WI38 (cell line): ENCODE data around the gene C2orf81.

Experiments used
- H3K4me3 ChIP-seq: 2 replicates; pipeline ENCODE4 v1.5.1; 2011; ENCODE audit warnings: low read depth, mild to moderate bottlenecking, control low read depth, low read length
- TF ChIP-seq, protein P1 (sequence below): IDR thresholded peaks from 2 replicates; pipeline ENCODE4 v1.5.1; 2012; ENCODE audit warnings: low read depth, mild to moderate bottlenecking, control low read depth, low read length

C2orf81 gene

GRCh38 chr2:74430502-74430901 lies 9.1 kb upstream of the C2orf81 start:
- TF ChIP-seq, protein P1, sequence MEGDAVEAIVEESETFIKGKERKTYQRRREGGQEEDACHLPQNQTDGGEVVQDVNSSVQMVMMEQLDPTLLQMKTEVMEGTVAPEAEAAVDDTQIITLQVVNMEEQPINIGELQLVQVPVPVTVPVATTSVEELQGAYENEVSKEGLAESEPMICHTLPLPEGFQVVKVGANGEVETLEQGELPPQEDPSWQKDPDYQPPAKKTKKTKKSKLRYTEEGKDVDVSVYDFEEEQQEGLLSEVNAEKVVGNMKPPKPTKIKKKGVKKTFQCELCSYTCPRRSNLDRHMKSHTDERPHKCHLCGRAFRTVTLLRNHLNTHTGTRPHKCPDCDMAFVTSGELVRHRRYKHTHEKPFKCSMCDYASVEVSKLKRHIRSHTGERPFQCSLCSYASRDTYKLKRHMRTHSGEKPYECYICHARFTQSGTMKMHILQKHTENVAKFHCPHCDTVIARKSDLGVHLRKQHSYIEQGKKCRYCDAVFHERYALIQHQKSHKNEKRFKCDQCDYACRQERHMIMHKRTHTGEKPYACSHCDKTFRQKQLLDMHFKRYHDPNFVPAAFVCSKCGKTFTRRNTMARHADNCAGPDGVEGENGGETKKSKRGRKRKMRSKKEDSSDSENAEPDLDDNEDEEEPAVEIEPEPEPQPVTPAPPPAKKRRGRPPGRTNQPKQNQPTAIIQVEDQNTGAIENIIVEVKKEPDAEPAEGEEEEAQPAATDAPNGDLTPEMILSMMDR, result no peak

GRCh38 chr2:74429487-74430451 lies 8.3 kb upstream of the C2orf81 start:
- H3K4me3 ChIP-seq, result no peak overlapping the region
- TF ChIP-seq, protein P1, result no peak

More at GRCh38 chr2:74430502-74430901, 9.1 kb upstream of the C2orf81 start:
- no peak overlapping the region for H3K4me3 ChIP-seq

DNA sequence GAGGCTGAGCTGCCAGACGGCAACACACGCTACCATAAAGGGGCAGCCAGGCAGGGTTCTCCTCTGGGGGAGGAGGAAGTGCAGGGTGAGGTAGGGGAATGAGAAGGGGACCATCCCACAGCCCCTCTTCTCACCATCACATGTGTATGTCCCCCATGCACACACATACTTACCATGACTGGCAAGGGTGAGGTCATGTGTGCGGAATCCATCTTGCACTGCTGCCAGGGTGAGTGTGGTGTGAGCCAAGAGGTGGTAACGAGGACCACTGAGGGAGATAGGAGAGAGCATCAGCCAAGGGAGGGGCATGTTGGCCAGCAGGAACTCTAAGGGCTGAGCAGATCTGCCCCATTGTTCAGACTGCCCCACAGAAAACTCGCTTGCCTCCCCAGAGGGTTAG lies 7.3 kb upstream of the C2orf81 start:
- H3K4me3 ChIP-seq, result no peak overlapping the region
- TF ChIP-seq, protein P1, result no peak

GRCh38 chr2:74427551-74427950 lies 6.1 kb upstream of the C2orf81 start:
- no peak overlapping the region for H3K4me3 ChIP-seq
- TF ChIP-seq, protein P1, result no peak

DNA sequence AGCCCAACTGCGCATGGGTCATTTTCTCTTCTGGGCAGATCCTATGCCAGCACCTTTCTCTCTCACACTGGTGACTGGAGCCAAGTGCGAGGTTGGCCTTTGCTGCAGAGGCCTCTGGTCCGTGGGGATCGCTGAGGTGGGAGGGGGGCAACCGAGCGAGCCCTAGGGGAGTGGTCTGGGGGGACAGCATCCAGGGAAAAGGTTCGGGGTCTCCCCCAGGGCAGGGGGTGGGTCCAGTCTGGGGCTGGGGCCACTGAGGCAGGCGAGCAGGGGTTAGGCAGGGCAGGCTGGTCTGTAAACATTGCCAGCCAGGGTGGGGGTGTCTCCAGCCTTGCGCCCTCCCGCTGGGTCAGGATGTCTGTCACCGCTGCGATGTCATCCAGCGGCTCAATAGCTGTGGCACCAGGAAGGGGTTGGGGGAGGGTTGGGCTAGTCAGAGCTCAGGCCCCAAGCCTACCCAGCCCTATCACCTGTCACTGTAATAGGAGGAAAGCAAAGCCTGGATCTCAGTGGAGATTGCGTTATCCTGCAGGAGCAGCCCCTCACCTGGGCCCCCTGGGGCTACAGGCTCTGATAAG lies 4.9 kb upstream of the C2orf81 start:
- TF ChIP-seq, protein P1, result no peak
- H3K4me3 ChIP-seq, result no peak overlapping the region

GRCh38 chr2:74425523-74425922 lies 4.1 kb upstream of the C2orf81 start:
- H3K4me3 ChIP-seq, result no peak overlapping the region
- TF ChIP-seq, protein P1, result no peak

- TF ChIP-seq, protein P1, result no peak
These were observed 3.6 kb upstream of the C2orf81 start for GRCh38 chr2:74424995-74425406.

More at GRCh38 chr2:74424995-74425406, 3.6 kb upstream of the C2orf81 start:
- no peak overlapping the region for H3K4me3 ChIP-seq
